C4-2B (cell line): ENCODE results near the gene EMX1.

Experiments
- H3K27ac ChIP-seq: fragments of 450-650 bp; 2 replicates; pipeline ENCODE4 v1.5.1; 2017
- ZFX ChIP-seq: fragments of 450-650 bp; IDR thresholded peaks from 2 replicates; pipeline ENCODE4 v1.6.1; 2017
- TF ChIP-seq, protein P1 (sequence below): fragments of 450-650 bp; conservative IDR thresholded peaks from 2 replicates; pipeline ENCODE4 v1.5.1; 2017; ENCODE audit warnings: mild to moderate bottlenecking

Gene EMX1

DNA sequence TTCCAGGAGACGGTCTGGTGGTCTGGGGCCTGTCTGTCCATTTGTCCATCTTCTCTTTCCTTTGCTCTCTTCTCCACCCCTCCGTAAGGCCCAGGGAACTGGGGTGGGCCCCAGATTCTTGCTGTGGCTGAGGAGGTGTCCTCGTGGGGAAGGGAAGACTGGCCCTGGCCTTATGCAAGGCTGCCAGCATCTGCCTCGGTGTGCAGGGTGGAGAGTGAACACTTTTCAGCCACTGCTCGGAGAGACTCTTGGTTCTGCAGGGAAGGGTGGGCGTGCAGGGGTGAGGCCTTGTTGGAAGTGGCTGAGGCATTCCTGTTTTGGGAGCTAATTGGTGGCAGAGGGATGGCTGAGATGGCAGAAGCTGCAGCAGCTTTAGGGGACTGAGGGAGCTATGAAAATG is 23.0 kb downstream of the EMX1 start:
- TF ChIP-seq, protein P1, sequence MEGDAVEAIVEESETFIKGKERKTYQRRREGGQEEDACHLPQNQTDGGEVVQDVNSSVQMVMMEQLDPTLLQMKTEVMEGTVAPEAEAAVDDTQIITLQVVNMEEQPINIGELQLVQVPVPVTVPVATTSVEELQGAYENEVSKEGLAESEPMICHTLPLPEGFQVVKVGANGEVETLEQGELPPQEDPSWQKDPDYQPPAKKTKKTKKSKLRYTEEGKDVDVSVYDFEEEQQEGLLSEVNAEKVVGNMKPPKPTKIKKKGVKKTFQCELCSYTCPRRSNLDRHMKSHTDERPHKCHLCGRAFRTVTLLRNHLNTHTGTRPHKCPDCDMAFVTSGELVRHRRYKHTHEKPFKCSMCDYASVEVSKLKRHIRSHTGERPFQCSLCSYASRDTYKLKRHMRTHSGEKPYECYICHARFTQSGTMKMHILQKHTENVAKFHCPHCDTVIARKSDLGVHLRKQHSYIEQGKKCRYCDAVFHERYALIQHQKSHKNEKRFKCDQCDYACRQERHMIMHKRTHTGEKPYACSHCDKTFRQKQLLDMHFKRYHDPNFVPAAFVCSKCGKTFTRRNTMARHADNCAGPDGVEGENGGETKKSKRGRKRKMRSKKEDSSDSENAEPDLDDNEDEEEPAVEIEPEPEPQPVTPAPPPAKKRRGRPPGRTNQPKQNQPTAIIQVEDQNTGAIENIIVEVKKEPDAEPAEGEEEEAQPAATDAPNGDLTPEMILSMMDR = no peak
- TF ChIP-seq ZFX = no peak
- no peak overlapping the region for H3K27ac ChIP-seq

DNA sequence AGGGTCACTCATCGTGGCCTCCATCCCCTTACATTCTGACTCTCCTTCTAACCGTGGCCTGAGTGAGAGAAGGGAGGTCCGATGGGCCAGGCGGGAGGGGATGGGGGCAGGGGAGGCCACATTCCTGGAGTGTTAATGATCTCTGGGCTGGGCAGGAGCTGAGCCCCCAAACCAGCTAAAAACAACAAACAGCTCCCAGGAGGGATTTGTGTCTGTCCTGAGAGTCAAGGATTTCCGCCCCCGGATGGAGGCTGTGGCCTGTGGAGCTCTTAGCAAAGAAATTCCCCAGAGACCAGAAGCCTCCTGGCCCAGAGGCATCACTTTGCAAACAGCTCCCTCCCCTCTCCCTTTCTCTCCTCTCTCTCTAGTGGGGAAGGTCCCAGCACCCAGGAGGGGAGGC is 23.5 kb downstream of the EMX1 start:
- TF ChIP-seq ZFX = no peak
- TF ChIP-seq, protein P1 = no peak
- no peak overlapping the region for H3K27ac ChIP-seq

DNA sequence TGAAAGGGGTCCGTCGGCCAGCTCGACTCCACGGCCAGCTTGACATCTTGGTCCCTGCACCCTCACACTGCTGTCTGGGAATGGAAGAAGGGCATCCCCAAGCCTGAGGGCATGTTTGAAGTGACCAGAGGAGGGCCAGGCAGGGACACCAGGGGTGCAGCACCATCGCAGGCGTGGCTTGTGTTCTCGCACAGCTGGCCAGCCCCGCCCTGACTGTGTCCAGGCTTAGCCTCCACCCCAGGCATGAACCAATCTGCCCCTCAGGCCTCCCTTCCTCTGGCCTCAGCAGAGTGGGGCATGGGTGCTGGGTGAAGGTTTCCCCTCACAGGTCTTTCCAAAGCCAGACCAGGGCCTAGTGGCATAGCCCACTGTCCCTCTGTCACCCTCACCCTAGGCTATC is 25.0 kb downstream of the EMX1 start:
- no peak for TF ChIP-seq ZFX
- TF ChIP-seq, protein P1 = no peak

DNA sequence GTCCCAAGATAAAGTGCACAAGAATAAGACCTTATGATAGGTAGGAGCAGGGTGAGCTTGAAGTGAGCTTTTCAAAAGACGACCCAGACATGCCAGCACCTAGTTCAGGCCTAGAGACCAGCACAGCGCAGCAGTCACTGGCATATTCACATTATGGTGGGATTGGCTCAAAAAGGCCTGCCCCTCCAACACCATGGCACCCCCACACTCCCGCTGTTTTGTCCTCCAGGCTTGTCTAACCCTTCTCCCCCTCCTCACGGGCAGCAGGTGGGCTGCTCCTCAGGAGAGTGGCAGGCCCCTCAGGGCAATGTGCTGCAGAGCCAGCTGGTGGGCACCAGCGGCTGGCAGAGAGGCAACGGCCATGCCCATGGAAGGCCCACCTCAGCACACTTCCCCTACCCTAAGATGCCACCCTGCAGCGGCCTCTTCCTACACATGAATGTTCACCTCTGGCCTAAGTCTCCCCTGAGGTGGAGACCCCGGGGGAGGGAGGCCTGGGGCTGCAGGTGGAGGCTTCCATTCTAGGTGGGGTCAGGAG is 25.6 kb downstream of the EMX1 start:
- TF ChIP-seq, protein P1 = no peak
- no peak for TF ChIP-seq ZFX
- H3K27ac ChIP-seq = no peak overlapping the region

More for the DNA sequence above, 25.0 kb downstream of the EMX1 start:
- no peak overlapping the region for H3K27ac ChIP-seq

DNA sequence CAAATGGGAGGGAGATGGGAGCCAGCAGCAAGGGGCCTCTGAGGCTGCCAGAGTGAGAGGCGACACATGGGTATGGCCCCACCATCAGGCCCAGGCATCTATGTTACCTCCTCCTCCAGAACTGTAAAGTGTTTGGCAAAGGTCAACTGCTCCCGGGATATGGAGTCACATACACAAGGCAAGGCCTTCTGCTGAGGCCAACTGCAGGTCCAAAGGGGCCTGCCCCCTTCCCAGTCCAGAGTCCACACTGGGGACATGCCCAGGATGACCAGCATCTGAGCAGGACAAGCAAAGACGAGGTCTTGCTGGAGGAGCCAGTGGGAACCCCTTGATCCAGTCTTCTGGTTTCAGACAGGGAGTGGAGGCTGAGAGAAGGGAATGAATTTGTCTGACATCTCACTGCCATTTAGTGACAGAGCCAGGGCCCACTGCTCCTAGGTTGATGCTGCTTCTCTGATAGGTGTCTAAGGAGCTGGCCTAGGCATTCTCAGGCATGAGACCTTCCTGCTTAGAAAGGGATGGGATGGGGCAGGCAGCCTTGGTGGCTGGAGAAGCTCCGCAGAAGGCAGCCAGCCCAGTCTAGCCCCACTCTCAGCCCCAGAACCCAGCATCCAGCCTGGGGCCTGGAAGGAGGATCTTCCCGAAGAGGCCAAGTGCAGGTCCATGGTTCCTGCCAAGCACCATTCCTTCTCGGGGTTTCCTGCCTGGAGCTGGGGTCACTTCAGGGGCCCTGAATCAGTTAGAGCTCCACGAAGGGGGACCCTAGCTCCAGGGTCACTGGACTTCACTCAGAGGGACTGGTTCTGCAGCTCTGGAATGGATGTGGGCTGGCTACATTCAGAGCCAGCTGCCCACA is 26.4 kb downstream of the EMX1 start:
- no peak overlapping the region for H3K27ac ChIP-seq
- TF ChIP-seq, protein P1 = no peak
- TF ChIP-seq ZFX = no peak

DNA sequence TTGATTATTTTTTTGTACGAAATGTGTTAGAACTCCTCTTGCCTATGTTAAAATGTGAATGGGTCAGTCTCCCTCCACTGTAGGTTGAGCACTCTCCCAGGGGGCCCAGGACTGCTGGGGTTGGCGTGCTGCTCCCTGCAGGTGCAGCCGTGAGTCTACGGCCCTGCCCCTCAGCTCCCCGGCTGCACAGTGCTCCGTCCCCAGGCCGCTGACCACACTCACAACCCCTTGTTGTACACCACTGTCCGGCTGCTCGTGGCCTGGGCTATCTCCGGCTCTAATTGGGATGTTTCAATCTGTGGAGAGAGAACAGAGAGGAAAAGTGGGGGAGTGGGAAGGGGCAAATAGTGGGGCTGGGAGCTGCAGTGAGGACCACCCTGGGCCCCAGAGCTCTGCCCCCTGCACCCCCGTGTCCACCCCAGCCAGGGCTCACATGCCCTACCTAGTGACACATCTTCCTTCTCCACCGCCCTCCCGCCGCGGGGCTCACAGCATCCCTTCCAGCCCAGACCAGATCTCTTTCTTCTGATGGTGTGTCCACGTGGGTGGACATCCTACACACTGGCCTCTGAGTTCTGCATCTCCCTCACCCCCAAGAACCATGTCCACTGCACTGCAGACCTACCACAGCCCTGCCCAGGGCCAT is 27.6 kb downstream of the EMX1 start:
- H3K27ac ChIP-seq = no peak overlapping the region
- TF ChIP-seq, protein P1 = no peak
- TF ChIP-seq ZFX = no peak

DNA sequence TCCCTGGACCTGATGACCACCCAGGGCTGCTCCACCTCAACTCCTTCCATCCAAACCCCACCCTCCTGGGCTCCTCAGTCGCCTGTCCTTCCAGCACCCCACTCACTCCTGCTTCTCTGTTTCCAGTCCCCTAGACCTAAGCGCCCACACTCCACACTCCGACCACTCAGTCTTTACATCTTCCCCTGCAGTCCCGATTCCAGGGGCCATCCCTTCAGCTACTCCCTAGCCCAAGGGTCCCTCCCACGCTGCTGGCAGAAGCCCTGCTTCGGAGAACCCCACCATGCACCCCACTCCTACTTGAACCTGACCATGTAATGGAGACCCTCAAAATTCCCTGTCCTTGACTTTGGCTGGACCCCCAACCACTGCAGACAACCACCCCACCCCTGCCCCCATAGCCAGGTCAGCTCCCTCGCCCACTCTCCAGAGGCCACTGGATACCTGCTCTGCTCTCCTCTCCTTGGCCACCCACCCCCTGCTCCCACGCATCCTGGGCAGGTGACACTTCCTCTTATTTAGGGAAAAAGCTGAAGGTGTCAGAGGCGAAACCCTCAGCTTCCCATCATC is 28.2 kb downstream of the EMX1 start:
- no peak overlapping the region for H3K27ac ChIP-seq
- no peak for TF ChIP-seq ZFX
- TF ChIP-seq, protein P1 = no peak
